Right lobe of liver (tissue), 4 donors: ENCODE results near the gene PARP2.

Experiments used
- CTCF ChIP-seq, 4 donors: fragments of 200-600 bp in 3 of 4; fragments of 450-650 bp in 1 of 4; IDR thresholded peaks; one replicate each; pipeline versions ENCODE4 v1.5.1 to v1.8.0; 2016 to 2022; ENCODE audit warnings: antibody characterized with exemption in 4 of 4, mild to moderate bottlenecking in 2 of 4
- POLR2A ChIP-seq: fragments of 450-650 bp; IDR thresholded peaks from one replicate; pipeline ENCODE4 v1.6.1; 2017; ENCODE audit warnings: antibody characterized with exemption, mild to moderate bottlenecking
- donor health status: DM: no; HTN: no; CAD: no.
- donor health status: DM: no; HTN: no; CAD: no.
- donor health status: DM: no; HTN: yes; CAD: no.

DNA sequence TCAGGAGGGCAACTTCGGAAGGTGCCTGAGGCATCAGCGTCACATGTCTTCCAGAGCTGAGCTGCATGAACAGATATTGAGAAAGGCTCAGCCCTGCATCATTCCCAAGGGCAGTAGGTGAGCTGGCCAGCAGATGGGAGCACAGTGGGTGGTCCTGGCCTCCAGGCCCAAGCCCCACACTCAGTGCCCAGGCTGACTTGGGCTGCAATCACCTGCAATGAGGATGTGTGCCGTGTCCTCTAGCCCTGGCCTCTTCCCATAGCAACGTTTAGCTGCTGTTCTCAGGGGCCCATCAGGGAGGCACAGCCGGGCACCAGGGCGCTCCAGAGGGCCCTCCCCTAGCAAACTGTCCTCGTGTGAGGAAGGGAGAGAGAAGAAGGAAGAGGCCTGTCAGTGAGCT, 37.9 kb downstream of the PARP2 start:
- TF ChIP-seq CTCF (IDR thresholded peaks at IDR 0.05) (no peak), POLR2A (no peak)
